Right hindlimb (tissue), 1 donor: ENCODE measurements around the gene MAN1C1.

Experiments
- DNase-seq: peaks from one replicate; pipeline ENCODE4 v3.0.0-alpha.2; 2018

The MAN1C1 gene

GRCh38 chr1:25790472-25790871, 173.9 kb downstream of the MAN1C1 start:
- DNase-seq: no peak

- DNase-seq: no peak
These were observed 175.5 kb downstream of the MAN1C1 start for GRCh38 chr1:25792115-25792514.

DNA sequence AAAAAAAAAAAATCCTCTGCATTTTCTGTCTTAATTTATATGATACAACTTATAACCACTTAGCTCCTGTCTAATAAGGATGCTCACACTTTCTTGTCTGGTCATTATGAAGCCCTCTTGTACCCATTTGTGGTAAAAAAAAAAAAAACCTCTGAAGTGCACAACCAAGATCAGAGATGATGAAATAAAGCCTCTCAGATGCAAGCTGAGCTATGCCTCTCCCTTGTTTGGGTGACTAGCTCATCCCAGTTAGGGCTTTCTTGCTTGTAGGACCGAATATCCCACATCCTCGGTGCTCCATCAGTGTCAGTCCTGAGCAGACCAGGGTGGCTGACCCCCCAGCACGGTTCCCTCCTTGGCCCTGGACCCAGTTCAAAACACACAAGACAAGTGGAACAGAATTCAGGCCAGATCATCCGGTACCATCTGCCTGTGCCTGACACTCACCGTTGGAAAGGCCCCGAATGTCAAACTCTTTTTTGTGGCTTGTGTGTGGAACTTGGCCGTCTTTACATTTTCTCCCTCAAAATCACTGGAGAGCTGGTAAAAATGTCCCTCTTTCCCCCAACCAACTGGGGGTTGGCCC, 177.1 kb downstream of the MAN1C1 start:
- no peak for DNase-seq

DNA sequence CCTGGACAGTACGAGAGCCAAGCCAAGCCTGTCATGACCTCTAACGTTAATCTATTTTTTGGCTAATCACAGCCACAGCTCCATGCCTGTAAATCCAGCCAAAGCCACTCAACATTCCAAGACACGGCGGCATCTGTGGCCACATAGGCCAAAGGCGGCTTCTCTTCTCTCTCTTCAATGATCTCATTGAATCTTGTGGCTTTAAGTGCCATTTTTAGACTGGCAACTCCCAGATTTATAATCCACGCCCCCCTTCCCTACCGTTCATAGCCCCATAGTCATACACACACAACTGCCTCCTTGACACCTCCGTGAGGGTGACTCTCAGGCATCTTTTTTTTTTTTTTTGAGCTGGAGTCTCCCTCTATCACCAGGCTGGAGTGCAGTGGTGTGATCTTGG, 177.7 kb downstream of the MAN1C1 start:
- DNase-seq: no peak

DNA sequence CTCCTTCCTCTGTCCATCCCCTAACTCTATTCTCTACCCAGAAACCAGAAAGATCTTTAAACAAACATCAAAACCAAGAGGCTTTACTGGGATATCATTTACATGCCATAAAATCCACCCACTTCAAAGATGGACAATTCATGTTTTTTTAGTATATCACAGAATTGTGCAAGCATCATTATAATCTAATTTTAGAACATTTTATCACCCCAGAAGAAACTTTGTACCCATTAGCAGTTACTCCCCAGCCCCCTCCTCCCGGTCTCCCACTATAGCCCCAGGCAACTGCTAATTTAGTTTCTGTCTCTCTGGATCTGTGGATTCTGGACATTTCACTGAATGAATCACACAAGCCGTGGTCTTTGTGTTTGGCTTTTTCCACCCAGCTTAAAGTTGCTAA, 178.6 kb downstream of the MAN1C1 start:
- no peak for DNase-seq

GRCh38 chr1:25795946-25796810, 179.6 kb downstream of the MAN1C1 start:
- no peak for DNase-seq

GRCh38 chr1:25796811-25797458, 180.3 kb downstream of the MAN1C1 start:
- peak; percentile 79 for DNase-seq

DNA sequence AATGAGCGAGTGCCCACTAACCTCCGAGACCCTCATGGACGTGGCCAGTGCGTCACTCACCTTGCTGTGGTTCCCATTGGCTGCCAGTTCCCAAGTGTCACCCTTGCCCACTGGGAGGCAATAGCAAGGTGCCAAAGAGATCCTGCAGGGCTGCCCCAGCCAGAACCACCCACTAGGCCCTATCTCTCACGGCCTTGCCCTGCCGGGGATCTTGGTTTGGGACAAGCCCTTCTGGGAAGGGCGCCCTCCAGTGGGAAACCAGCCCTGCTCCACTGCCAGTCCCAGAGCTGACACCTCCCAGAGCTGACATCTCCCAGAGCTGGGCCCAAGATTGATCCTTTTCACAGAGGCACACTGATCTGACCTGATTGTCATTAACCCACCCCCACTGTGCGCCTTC, 181.3 kb downstream of the MAN1C1 start:
- DNase-seq: no peak

- no peak for DNase-seq
These were observed 182.2 kb downstream of the MAN1C1 start for GRCh38 chr1:25798666-25799351.

- DNase-seq: no peak
These were observed 182.9 kb downstream of the MAN1C1 start for GRCh38 chr1:25799352-25799934.

DNA sequence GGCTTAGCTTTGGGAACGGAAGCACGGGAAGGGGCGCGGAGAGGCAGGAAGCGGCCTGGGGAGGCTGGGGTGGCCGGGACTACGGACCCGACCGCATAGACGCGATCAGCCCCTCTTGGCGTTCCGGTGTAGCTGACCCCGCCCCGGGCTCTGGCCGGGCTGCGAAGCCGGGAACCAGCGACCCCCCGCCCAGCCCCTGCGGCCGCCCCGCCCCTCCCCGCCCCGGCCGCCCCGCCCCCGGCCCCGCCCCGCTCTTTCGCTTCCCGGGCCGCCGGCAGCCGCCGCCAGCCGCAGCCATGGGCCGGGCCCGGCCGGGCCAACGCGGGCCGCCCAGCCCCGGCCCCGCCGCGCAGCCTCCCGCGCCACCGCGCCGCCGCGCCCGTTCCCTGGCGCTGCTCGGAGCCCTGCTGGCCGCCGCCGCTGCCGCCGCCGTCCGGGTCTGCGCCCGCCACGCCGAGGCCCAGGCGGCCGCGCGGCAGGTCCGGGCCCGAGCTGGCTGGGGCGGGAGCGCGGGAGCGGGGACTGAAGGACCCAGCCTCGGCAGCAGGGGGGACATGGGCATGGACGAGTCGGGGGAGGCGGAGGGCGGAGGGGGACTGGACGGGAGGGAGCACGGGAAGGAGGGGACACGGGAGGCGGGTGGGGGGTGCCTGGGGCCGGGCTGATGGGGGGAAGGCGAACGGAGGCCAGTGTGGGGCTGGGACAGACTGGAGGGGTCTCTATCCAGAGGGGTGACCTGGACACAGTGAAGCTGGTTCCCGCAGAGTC, 183.5 kb downstream of the MAN1C1 start, which contains the start of gene SELENON:
TSS of gene SELENON (plus strand) at position 259 of the 768 bp plus-strand sequence. CDS start at position 297, 38 bp downstream.
- peak; percentile 86 for DNase-seq

DNA sequence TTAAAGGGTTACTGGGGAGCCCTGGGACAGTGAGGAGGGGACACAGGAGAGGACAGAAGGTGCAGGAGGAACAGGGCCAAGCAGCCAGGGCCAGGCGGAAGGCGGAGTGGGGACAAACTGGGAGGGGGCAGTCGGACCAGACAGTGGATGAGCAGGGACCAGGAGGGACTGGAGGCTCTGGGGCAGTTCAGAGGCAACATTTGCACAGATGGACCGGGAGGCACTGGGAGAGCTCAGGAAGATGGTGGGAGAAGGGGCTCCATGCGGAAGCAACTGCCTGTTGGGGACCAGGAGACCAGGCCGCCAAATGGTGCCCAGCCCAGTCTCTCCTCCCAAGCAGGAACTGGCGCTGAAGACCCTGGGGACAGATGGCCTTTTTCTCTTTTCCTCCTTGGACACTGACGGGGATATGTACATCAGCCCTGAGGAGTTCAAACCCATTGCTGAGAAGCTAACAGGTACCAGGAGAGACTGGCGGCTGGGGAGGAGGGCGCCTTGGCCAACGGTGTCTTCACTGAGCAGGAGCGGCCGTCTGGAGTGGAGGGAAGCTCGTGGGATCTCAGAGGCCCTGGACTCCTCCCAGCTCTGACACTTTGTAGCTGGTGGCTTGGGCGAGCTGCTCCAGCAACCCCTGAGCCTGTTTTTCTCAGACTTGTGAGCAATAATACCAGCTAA, 184.2 kb downstream of the MAN1C1 start:
- no peak for DNase-seq

DNA sequence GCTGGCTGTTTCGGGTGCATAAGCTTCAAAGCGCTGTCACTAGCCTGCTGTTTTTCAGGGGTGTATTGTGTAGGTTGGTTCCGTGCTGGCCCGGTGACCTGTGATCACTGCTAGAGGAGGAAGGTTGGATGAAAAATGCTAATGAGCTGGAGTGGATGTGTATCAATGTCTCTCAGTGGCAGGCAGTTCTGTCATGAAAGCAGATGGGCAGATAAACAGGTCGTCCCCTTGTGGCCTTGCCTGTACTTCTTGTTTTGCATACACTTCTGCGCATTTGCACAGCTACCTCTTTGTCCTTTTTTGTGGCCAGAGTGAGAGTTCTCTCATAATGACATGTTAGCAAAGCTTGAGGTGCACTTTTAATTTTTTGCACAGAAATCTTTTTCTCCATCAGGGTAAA, 186.3 kb downstream of the MAN1C1 start:
- no peak for DNase-seq

DNA sequence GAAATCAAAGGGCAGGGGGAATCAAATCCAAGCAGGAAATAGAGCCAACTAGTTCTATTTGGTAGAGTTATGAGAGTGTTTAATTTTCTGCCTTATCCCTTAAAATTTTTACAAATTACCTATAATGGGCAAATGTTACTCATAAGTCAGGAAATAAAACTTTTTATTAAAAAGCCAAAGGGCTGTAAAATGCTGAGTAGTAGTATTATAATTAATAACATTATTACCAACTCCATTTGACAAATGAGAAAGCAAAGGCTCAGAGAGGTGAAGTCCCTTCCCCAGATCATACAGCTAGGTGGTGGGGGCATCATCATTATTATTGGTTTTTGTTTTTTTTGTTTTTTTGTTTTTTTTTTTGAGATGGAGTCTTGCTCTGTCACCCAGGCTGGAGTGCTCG, 186.8 kb downstream of the MAN1C1 start:
- no peak for DNase-seq

GRCh38 chr1:25804244-25804963, 187.8 kb downstream of the MAN1C1 start:
- DNase-seq: no peak

- no peak for DNase-seq
These were observed 188.6 kb downstream of the MAN1C1 start for GRCh38 chr1:25804964-25805862.

DNA sequence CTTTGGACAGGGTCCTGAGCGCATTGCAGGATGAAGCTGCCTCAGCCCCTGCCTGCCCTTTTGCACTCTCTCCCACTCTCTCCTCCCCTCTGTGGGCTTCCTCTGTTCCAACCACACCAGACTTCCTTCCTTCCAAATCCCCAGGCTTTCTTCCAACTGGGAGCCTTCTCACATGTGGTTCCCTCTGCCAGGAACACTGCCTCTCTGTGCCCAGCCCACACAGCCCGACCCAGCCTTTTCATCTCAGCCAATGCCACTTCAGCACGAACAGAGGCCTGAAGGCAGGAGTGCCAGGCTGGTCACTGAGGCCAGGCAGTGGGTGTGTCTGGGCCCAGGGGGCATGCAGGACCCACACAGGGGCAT, 189.3 kb downstream of the MAN1C1 start:
- peak; percentile 71 for DNase-seq

GRCh38 chr1:25806418-25806817, 189.8 kb downstream of the MAN1C1 start:
- peak; percentile 69 for DNase-seq

GRCh38 chr1:25807480-25808390, 191.1 kb downstream of the MAN1C1 start:
- DNase-seq: no peak
